Liver (tissue), 9 donors: ENCODE measurements around the gene FRMD4B. TPM values are rescaled to one million over a fixed set of nuclear protein-coding genes. Genes with fewer than 3 reads are reported as not detected.

Source experiments
- DNase-seq: peaks from one replicate; pipeline ENCODE4 v3.0.0-alpha.2; 2017; ENCODE audit warnings: low spot score
- H3K27ac ChIP-seq, 2 donors: one replicate each; pipeline ENCODE4 v1.7.0; 2013; ENCODE audit warnings: inconsistent platforms in 2 of 2, low read length in 2 of 2, control low read depth in 1 of 2, low read depth in 1 of 2, mild to moderate bottlenecking in 1 of 2
- H3K27me3 ChIP-seq, 4 donors: one replicate each; pipeline versions ENCODE4 v1.6.1 to v1.7.0; 2013; ENCODE audit warnings: low read length in 3 of 4, inconsistent platforms in 1 of 4, mild to moderate bottlenecking in 1 of 4, moderate library complexity in 1 of 4; ENCODE audit not compliant: control insufficient read depth in 4 of 4, insufficient read depth in 4 of 4
- H3K36me3 ChIP-seq, 4 donors: one replicate each; pipeline versions ENCODE4 v1.6.1 to v1.7.0; 2013; ENCODE audit warnings: low read length in 3 of 4, mild to moderate bottlenecking in 3 of 4, low read depth in 1 of 4, moderate library complexity in 1 of 4; ENCODE audit not compliant: control insufficient read depth in 4 of 4, insufficient read depth in 3 of 4
- H3K4me1 ChIP-seq, 4 donors: one replicate each; pipeline versions ENCODE4 v1.6.1 to v1.7.0; 2013; ENCODE audit warnings: low read length in 3 of 4, mild to moderate bottlenecking in 3 of 4, moderate library complexity in 1 of 4; ENCODE audit not compliant: control insufficient read depth in 4 of 4, insufficient read depth in 4 of 4
- H3K4me3 ChIP-seq, 3 donors: one replicate each; pipeline versions ENCODE4 v1.6.1 to v1.7.0; 2013; ENCODE audit warnings: low read length in 3 of 3, control low read depth in 1 of 3, low read depth in 1 of 3, mild to moderate bottlenecking in 1 of 3
- H3K9ac ChIP-seq, 2 donors: one replicate each; pipeline ENCODE4 v1.7.0; 2013; ENCODE audit warnings: low read length in 2 of 2, mild to moderate bottlenecking in 2 of 2, moderate library complexity in 2 of 2, control low read depth in 1 of 2, low read depth in 1 of 2
- H3K9me3 ChIP-seq, 4 donors: one replicate each; pipeline versions ENCODE4 v1.6.1 to v1.7.0; 2013; ENCODE audit warnings: low read length in 3 of 4; ENCODE audit not compliant: control insufficient read depth in 4 of 4
- ATF3 ChIP-seq: IDR thresholded peaks from 2 replicates; pipeline ENCODE4 v1.6.1; 2016; ENCODE audit warnings: antibody characterized with exemption
- EGR1 ChIP-seq, 2 donors: IDR thresholded peaks; 2 replicates each; pipeline ENCODE4 v1.6.1; 2016 to 2018; ENCODE audit warnings: antibody characterized with exemption in 2 of 2, low read depth in 2 of 2
- FOXA1 ChIP-seq: IDR thresholded peaks from 2 replicates; pipeline ENCODE4 v1.6.1; 2016; ENCODE audit warnings: antibody characterized with exemption
- FOXA2 ChIP-seq: IDR thresholded peaks from 2 replicates; pipeline ENCODE4 v1.6.1; 2016; ENCODE audit warnings: antibody characterized with exemption
- GABPA ChIP-seq, 2 donors: IDR thresholded peaks in 1 of 2; conservative IDR thresholded peaks in 1 of 2; 2 replicates each; pipeline ENCODE4 v1.6.1; 2016; ENCODE audit warnings: antibody characterized with exemption in 2 of 2, mild to moderate bottlenecking in 1 of 2, moderate library complexity in 1 of 2
- HNF4A ChIP-seq, 2 donors: conservative IDR thresholded peaks; 2 replicates each; pipeline ENCODE4 v1.6.1; 2016; ENCODE audit warnings: antibody characterized with exemption in 2 of 2, mild to moderate bottlenecking in 2 of 2
- HNF4G ChIP-seq: IDR thresholded peaks from 2 replicates; pipeline ENCODE4 v1.6.1; 2016; ENCODE audit warnings: antibody characterized with exemption
- JUND ChIP-seq, 2 donors: IDR thresholded peaks; 2 replicates each; pipeline ENCODE4 v1.6.1; 2016; ENCODE audit warnings: antibody characterized with exemption in 2 of 2
- NR2F2 ChIP-seq: IDR thresholded peaks from 2 replicates; pipeline ENCODE4 v1.6.1; 2016; ENCODE audit warnings: antibody characterized with exemption
- RAD21 ChIP-seq, 2 donors: IDR thresholded peaks; 2 replicates each; pipeline ENCODE4 v1.6.1; 2016; ENCODE audit warnings: antibody characterized with exemption in 2 of 2, mild to moderate bottlenecking in 2 of 2
- REST ChIP-seq: IDR thresholded peaks from 2 replicates; pipeline ENCODE4 v1.6.1; 2016; ENCODE audit warnings: antibody characterized with exemption, mild to moderate bottlenecking
- RXRA ChIP-seq, 2 donors: IDR thresholded peaks; 2 replicates each; pipeline ENCODE4 v1.6.1; 2017 to 2018; ENCODE audit warnings: antibody characterized with exemption in 2 of 2, mild to moderate bottlenecking in 1 of 2
- SP1 ChIP-seq: IDR thresholded peaks from 2 replicates; pipeline ENCODE4 v1.6.1; 2018; ENCODE audit warnings: antibody characterized with exemption, mild to moderate bottlenecking
- TAF1 ChIP-seq: conservative IDR thresholded peaks from 2 replicates; pipeline ENCODE4 v1.6.1; 2016; ENCODE audit warnings: antibody characterized with exemption, mild to moderate bottlenecking
- YY1 ChIP-seq: IDR thresholded peaks from 2 replicates; pipeline ENCODE4 v1.6.1; 2016; ENCODE audit warnings: antibody characterized with exemption, mild to moderate bottlenecking
- WGBS: extraction: QIAGEN DNeasy Blood & Tissue Kit; methylation state at CpG from one replicate; pipeline ENCODE4 v1.1.7; 2013; 5-methylcytosine and 5-hydroxymethylcytosine counted together
- polyA plus RNA-seq, 2 donors: library from polyadenylated mRNA; stranded (reverse) in 1 of 2; unstranded in 1 of 2; fragments of 200-250 nt in 1 of 2; fragments of >200 nt in 1 of 2; fragmentation: Nextera tagmentation in 1 of 2; extraction: Ambion mirVana in 1 of 2; gene quantifications; one replicate each; pipeline versions ENCODE4 v1.2.1 to v1.2.3, GENCODE V29; 2013 to 2015
- total RNA-seq, 2 donors: library from RNA; depleted of rRNA; stranded (reverse); fragments of >200 nt; gene quantifications; one replicate each; pipeline ENCODE4 v1.2.3, GENCODE V29; 2014
- TF ChIP-seq, protein P1 (sequence below): IDR thresholded peaks from 2 replicates; pipeline ENCODE4 v1.6.1; 2016; ENCODE audit warnings: antibody characterized with exemption
- TF ChIP-seq, protein P2 (sequence below): fragments of 150-350 bp; IDR thresholded peaks from 2 replicates; pipeline ENCODE4 v1.5.1; 2017; ENCODE audit warnings: improper control_type of control experiment, low read depth, low read length; ENCODE audit not compliant: missing input control
- TF ChIP-seq, protein P3 (sequence below): IDR thresholded peaks from 2 replicates; pipeline ENCODE4 v1.6.1; 2016; ENCODE audit warnings: antibody characterized with exemption
- donor health status: healthy.
- donor health status: healthy.
- donor health status: healthy.
- donor health status: healthy.
- donor health status: healthy.

Gene FRMD4B
- total and polyA plus RNA-seq, 4 donors: 7.3 to 22.6 (median 15.0) TPM

- no peaks in the 10 kb centered on the region for H3K27me3 ChIP-seq
- H3K36me3 ChIP-seq: no peaks in the 10 kb centered on the region
- H3K9me3 ChIP-seq: peaks cover 0 to 7% (median 2%) of the 10 kb centered on the region in 4 donors
- H3K9ac ChIP-seq: no peak overlapping the region
- no peak for TF ChIP-seq ATF3
- peaks cover 0 to 8% (median 6%) of the 10 kb centered on the region in 4 donors for H3K4me1 ChIP-seq
- H3K27ac ChIP-seq: no peak overlapping the region
- H3K4me3 ChIP-seq: no peak overlapping the region
- WGBS: 93% methylated on average over 7 of the region's 7 CpGs
- no peak for DNase-seq
Observed at GRCh38 chr3:69407908-69408307, 22.0 kb upstream of the FRMD4B start.

- Histone ChIP-seq H3K27me3 (no peaks in the 10 kb centered on the region), H3K4me1 (peaks cover 0 to 8% (median 6%) of the 10 kb centered on the region in 4 donors), H3K27ac (no peak overlapping the region), H3K4me3 (no peak overlapping the region), H3K36me3 (no peaks in the 10 kb centered on the region), H3K9me3 (peaks cover 0 to 7% (median 2%) of the 10 kb centered on the region in 4 donors), H3K9ac (no peak overlapping the region)
- no peak for DNase-seq
- TF ChIP-seq HNF4G (no peak), GABPA (IDR thresholded peaks at IDR 0.05 in 1 of 2, conservative IDR thresholded peaks at IDR 0.05 in 1 of 2) (no peak), RAD21 (IDR thresholded peaks at IDR 0.05) (no peak), YY1 (no peak), FOXA2 (no peak), ATF3 (no peak), RXRA (IDR thresholded peaks at IDR 0.05) (no peak), TAF1 (no peak), EGR1 (IDR thresholded peaks at IDR 0.05; ENCODE audit: low read depth in 2 of 2) (no peak), SP1 (no peak), REST (no peak), HNF4A (conservative IDR thresholded peaks at IDR 0.05) (no peak), NR2F2 (no peak), FOXA1 (no peak), JUND (IDR thresholded peaks at IDR 0.05) (no peak)
- TF ChIP-seq, protein P1, sequence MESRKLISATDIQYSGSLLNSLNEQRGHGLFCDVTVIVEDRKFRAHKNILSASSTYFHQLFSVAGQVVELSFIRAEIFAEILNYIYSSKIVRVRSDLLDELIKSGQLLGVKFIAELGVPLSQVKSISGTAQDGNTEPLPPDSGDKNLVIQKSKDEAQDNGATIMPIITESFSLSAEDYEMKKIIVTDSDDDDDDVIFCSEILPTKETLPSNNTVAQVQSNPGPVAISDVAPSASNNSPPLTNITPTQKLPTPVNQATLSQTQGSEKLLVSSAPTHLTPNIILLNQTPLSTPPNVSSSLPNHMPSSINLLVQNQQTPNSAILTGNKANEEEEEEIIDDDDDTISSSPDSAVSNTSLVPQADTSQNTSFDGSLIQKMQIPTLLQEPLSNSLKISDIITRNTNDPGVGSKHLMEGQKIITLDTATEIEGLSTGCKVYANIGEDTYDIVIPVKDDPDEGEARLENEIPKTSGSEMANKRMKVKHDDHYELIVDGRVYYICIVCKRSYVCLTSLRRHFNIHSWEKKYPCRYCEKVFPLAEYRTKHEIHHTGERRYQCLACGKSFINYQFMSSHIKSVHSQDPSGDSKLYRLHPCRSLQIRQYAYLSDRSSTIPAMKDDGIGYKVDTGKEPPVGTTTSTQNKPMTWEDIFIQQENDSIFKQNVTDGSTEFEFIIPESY: no peak
- TF ChIP-seq, protein P2, sequence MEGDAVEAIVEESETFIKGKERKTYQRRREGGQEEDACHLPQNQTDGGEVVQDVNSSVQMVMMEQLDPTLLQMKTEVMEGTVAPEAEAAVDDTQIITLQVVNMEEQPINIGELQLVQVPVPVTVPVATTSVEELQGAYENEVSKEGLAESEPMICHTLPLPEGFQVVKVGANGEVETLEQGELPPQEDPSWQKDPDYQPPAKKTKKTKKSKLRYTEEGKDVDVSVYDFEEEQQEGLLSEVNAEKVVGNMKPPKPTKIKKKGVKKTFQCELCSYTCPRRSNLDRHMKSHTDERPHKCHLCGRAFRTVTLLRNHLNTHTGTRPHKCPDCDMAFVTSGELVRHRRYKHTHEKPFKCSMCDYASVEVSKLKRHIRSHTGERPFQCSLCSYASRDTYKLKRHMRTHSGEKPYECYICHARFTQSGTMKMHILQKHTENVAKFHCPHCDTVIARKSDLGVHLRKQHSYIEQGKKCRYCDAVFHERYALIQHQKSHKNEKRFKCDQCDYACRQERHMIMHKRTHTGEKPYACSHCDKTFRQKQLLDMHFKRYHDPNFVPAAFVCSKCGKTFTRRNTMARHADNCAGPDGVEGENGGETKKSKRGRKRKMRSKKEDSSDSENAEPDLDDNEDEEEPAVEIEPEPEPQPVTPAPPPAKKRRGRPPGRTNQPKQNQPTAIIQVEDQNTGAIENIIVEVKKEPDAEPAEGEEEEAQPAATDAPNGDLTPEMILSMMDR: no peak
- TF ChIP-seq, protein P3, sequence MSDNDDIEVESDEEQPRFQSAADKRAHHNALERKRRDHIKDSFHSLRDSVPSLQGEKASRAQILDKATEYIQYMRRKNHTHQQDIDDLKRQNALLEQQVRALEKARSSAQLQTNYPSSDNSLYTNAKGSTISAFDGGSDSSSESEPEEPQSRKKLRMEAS: no peak
- WGBS: 50% methylated on average over 2 of the region's 2 CpGs
Observed at GRCh38 chr3:69406163-69406562, 20.3 kb upstream of the FRMD4B start.
